DMS 273 treated with DMSO at 0.1 percent for 48 hours (cell line): Measurements from ENCODE around the gene DNAJC4.
A peak's percentile ranks its signal among the peaks of the same experiment; 100 is the strongest.

ENCODE experiments used
- DNase-seq: peaks from one replicate; lab custom pipeline; 2025; lab: John Stamatoyannopoulos, UW

DNAJC4 gene, protein sequence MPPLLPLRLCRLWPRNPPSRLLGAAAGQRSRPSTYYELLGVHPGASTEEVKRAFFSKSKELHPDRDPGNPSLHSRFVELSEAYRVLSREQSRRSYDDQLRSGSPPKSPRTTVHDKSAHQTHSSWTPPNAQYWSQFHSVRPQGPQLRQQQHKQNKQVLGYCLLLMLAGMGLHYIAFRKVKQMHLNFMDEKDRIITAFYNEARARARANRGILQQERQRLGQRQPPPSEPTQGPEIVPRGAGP

GRCh38 chr11:64230171-64230984 is at the start of gene DNAJC4:
DNAJC4 (plus strand) TSS chr11:64230548; CDS start chr11:64230855, 307 bp downstream.
- peak; percentile 45 for DNase-seq

DNA sequence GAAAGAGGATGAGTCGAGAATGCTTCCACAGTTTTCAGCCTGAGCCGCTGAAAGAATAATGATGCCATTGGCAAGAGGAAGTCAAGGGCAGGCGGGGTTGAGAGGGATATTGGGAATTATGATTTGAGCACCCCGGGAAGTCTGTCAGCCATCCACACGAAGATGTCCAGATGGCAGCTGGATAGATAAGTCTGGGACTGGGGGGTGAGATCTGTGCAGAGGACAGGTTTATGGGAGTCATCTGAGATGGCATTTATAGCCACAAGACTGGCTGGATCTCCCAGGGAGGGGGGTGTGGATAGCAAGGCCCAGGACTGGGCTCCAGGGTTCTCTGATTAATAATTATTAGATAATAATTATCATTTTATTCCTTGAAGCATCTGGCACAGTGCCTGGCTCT is 49.5 kb upstream of the DNAJC4 start:
- DNase-seq, result no peak

DNA sequence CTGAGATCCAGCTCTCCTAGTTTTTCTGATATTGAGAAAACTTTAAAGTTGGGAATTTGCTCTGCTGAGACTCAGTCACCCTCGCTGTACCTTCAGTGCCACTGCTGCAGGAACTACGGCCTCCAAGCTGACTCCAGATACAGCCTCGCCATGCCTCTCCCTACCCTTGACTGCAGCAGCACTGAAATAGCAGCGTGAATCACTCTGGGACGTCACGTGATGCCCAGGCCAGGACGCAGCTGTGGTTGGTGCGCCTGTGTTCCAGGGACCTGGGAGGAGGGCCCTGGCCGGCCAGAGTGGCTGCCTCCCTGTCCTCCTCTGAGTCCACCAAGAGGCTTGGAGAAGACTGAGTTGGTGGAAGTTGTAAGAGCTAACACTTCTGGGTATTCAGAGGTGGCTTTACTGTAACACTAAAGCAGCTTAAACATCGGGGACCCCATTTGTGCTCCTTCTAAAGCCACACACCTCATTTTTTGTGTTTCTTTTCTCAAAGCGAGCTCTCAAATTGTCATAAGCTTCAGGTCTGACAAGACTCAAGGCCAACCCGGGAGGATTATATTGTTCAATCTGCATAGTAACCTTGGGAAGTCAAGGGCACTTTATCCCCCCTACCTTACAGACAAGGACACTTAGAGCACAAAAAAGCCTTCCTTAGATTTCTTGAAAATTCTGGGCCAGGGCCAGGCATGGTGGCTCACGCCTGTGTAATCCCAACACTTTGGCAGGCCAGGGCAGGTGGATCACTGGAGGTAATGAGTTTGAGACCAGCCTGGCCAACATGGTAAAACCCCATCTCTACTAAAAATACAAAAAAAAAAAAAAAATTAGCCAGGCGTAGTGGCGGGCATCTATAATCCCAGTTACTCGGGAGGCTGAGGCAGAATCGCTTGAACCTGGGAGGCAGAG is 48.6 kb upstream of the DNAJC4 start:
- peak; percentile 53 for DNase-seq

DNA sequence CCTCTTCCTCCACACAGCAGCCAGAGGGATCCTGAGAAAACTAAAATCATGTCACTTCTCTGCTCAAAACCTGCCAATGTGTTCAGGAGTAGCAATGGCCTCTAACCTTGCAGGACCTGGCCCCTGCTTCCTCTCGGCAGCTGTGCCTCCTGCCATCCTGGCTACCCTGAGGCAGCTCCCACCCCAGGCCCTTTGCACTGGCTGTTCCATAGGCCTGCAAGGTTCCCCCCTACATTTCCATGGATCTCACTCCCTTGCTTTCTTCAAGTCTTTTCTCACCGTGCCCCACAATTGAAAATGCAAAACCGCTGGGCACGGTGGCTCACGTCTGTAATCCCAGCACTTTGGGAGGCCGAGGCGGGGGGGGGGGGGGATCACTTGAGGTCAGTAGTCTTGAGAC is 46.5 kb upstream of the DNAJC4 start:
- no peak for DNase-seq

DNA sequence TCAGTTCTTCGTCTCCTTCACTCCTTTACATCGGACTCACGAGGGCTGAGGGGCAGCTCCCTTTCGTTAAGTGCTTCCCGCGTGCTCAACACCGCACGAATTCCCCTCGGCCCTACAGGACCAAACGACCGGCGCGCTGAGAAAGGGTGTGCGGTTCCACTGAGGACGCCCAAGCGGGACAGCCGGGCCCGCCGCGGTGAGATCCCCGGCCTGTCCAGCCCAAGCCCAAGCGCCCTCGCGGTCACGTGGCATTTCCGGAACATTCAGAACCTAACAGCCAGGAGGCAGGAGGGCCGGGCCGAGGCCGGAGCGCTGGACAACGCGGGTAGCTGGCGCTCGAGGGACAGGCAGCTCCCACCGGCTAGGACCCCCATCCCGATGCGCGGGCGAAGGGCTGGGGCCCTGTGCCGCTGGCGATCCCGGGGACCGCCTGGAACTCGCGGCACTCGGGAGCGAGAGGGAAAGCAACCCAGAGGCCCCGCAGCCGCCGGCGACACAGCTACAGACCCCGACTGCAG is 45.1 kb upstream of the DNAJC4 start:
- DNase-seq, result no peak

DNA sequence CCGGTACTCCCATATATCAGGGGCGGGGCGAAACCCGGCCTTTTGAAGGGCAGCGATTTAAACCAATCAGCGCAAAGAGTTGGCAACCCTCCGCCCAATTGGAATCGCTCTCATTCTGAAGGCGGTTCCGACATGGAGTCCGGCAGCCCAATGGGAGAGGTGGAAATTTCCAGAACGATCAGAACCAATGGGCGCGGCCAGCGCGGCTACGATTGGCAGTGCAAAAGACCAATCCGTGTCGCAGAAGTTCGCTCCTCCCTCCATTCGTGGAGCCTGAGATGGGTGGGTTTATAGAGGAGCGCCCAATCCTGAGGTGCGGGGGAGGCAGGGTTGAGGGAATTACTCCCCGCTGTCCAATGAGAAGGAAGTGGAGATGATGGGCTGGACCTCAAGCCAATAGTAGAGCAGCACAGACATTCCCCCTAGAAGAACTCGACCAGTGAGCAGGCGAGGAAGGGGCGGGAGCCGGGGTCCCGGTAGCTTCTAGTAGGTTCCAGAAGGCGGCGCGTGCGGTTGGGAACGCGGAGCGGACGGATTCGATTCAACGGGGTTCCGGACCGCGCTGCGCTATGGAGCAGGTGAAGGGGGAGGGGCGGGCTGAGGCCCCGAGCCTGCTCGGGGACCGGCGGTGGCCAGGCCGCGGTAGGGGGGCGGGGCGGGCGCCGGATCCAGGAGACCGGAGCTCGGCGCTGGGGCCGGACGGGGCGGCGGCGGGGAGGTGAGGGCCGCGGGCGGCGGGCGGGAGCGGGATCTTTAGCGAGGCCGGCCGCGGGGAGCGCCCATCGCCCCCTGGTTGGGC is 44.5 kb upstream of the DNAJC4 start, which contains the start of gene STIP1:
Gene STIP1 (plus strand): TSS at position 479 of the 799 bp plus-strand sequence. CDS start 91 bp downstream, at position 570.
- peak; percentile 98 for DNase-seq

DNA sequence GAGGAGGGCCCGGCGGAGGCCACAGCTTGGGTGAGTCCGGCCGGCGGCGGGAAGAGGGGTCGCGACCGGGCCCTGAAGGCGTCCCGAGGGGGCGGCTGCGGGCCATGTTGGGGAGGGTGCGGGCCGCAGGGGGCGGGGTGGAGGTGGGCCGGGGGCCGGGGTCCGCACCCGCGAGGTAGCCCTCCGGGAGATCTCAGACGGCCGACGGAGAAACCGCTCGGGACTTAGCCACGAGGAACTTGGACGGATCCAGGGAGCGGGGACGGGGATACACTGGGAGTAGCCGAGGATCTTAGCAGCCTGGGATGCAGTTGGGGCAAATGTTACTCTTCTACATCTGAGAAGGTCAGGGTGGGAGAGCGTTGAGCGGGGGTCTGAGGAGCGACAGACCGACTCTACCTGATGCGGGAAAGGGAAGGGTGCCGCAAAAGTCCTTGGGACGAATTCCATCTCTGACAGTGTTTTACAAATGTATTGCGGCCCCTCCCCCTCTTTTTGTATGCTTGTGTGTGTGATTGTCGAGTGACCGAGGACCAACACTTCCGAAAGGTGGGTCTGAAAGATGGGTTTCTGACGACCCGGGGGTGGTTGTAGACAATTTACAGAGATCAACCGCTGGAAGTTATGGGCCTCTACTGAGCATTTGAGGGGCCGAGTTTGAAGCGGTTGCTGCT is 43.7 kb upstream of the DNAJC4 start:
- DNase-seq, result no peak

DNA sequence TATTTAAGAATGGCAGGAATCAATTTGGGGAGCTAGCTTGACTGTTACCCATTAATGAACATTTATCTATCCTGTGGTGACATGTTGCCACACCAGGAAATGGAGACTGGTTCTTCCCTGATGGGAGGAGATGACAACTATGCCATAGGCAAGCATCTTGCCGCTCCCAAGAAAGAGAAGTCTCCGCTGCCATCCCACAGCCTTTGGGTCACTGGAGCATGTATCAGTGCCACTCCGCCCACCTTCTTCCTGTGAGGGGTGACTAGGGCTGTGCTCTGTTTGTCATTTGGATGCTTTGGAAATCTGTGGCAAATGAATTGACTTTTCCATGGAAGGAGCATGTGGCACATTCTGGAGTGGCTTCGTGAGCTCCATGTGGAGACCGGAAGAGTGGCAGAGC is 37.9 kb upstream of the DNAJC4 start:
- DNase-seq, result no peak

- no peak for DNase-seq
Measured at GRCh38 chr11:64196626-64197025, 33.7 kb upstream of the DNAJC4 start.

GRCh38 chr11:64198511-64198910 is 31.8 kb upstream of the DNAJC4 start:
- DNase-seq, result no peak

DNA sequence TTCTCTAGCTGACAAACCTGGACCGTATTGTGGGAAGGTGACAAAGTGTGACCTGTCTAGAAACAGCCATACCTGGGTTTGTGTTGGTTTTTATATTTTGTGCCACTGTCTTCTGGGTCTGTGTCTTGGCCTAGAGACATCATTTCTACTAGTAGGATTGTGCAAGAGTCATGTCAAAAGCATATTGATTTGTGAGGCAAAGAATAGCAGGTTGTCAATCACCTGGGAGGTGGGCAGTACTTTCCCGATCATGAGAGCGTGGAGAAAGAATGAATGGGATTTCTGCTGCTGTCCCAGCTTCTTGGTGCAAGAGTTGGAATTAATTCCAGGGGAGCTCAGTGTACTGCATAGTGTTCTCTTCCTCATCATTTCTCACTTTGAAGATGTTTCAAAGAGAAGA is 28.8 kb upstream of the DNAJC4 start:
- no peak for DNase-seq

DNA sequence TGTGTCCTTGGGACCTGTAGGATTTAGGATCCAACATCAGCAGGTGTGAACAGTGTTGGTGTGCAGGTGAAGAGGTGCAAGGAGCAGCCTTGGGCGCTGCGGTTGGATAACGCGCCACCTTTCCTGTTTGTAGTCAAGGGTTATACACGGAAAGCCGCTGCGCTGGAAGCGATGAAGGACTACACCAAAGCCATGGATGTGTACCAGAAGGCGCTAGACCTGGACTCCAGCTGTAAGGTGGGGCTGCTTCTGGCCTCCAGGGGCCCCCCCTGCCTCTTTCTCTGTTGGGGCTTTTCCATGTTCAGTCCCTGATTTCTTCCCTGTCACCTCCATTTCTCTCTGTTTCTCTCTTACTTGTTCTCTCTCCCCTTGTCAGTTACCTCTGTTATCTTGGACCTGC is 27.4 kb upstream of the DNAJC4 start:
- no peak for DNase-seq

DNA sequence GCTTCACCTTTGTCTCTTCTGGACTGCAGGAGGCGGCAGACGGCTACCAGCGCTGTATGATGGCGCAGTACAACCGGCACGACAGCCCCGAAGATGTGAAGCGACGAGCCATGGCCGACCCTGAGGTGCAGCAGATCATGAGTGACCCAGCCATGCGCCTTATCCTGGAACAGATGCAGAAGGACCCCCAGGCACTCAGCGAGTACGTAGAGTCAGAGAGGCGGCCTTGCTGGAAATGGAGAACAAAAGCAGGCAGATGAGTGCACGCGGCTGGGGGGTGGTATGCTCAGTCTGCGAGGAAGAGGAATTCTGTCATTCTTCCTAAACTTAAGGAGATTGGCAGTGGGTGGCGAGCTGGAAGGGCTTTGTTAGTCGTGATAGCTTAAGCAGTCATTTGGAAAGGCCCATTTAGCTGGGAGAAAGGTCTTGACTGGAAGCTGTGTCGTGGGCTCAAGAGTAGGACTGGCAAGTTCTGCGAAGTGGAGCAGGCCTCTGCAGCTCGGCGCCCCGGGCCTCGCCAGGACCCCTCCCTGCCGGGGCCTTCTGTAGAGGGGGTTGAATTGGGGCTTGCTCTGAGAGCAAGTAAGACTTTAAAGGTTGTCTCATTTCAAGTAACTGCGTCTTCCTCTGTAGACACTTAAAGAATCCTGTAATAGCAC is 26.8 kb upstream of the DNAJC4 start:
- DNase-seq, result no peak

- DNase-seq, result no peak
Measured at GRCh38 chr11:64204080-64204440, 26.3 kb upstream of the DNAJC4 start.

- peak; percentile 83 for DNase-seq
Measured at GRCh38 chr11:64204464-64204989, 25.8 kb upstream of the DNAJC4 start.

DNA sequence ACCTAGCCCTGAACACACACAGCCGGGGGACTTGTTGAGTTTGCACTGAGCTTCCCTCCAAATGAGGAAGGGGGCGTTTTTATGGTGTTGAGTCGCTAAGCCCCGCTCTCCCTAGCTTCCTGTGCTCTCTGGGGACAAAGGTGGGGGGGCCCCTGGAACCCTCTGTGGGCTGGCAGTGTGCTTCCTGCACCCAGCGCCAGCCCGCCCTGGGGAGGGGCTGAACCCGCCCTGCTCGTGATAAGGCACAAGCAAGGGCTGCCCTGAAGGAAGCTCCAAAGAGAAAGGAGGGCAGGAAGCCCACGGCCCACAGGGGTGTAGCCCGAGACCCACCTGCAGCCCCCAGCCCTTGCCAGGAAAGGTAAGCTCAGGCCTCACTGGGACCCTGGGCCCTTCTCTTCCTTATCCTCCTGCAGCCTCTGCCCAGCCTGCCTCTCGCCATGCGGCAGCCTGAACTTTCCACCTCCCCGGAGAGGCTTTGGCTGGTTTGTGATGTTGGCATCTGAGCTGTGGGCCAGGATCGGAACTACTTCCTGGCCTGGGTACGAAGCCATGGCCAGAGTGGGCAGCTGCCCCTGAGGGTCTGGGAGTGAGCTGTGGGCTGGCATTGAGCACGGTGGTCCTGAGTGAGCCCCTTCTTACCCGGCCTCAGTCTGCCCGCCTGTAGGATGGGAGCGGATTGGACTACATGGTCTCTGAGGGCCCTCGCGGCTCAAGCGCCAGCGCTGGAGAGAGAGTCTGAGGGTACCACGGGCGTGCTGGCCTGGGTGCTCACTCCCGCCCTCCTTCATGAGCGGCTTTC is 23.7 kb upstream of the DNAJC4 start, which contains the start of gene FERMT3:
Gene FERMT3 (plus strand): TSS at position 265 of the 799 bp plus-strand sequence. CDS start 644 bp downstream, outside the sequence.
- no peak for DNase-seq

- no peak for DNase-seq
Measured at GRCh38 chr11:64207256-64208085, 22.9 kb upstream of the DNAJC4 start.
